ENCODE measurements around the gene ST3GAL4.

GRCh38 chr11:126305699-126306098, 49.8 kb upstream of the ST3GAL4 start:
- TF ChIP-seq CTCF (optimal IDR thresholded peaks at IDR 0.05 in 1 of 3, IDR thresholded peaks at IDR 0.05 in 1 of 3, conservative IDR thresholded peaks at IDR 0.05 in 1 of 3; ENCODE audit: extremely low read depth in 1 of 3, insufficient read depth in 2 of 3, low read length in 3 of 3) (no peak), EZH2 (IDR thresholded peaks at IDR 0.05; ENCODE audit: low read length) (no peak)
